Astrocyte (in vitro differentiated cells and primary cell): ENCODE results near the gene SHANK2. TPM values are rescaled to one million over a fixed set of nuclear protein-coding genes. Genes with fewer than 3 reads are reported as not detected.

Source experiments
- DNase-seq: peaks from one replicate; pipeline ENCODE4 v3.0.0-alpha.2; 2010; ENCODE audit warnings: low read depth
- FAIRE-seq: peaks from 2 replicates; lab custom pipeline; 2011; peaks lifted over from hg19 to GRCh38; lab: Jason Lieb, UNC
- H2AFZ ChIP-seq: 2 replicates; pipeline ENCODE4 v1.6.0; 2012; ENCODE audit warnings: low read depth, low read length, inconsistent platforms
- H3K27ac ChIP-seq: 2 replicates; pipeline ENCODE4 v1.5.1; 2011; ENCODE audit warnings: low read depth, low read length, inconsistent platforms
- H3K27me3 ChIP-seq: 2 replicates; pipeline ENCODE4 v1.6.0; 2011; ENCODE audit warnings: low read length, inconsistent platforms; ENCODE audit not compliant: insufficient read depth
- H3K36me3 ChIP-seq: 2 replicates; pipeline ENCODE4 v1.5.1; 2011; ENCODE audit warnings: low read length, inconsistent platforms; ENCODE audit not compliant: insufficient read depth
- H3K4me1 ChIP-seq: 2 replicates; pipeline ENCODE4 v1.5.1; 2011; ENCODE audit warnings: low read length, inconsistent platforms; ENCODE audit not compliant: insufficient read depth
- H3K4me2 ChIP-seq: 2 replicates; pipeline ENCODE4 v1.6.0; 2012; ENCODE audit warnings: low read length, inconsistent platforms
- H3K4me3 ChIP-seq: 2 replicates; pipeline ENCODE4 v1.5.1; 2011; ENCODE audit warnings: low read depth, mild to moderate bottlenecking, low read length, inconsistent platforms; ENCODE audit not compliant: insufficient read depth
- H3K79me2 ChIP-seq: 2 replicates; pipeline ENCODE4 v1.6.0; 2012; ENCODE audit warnings: mild to moderate bottlenecking, low read length, inconsistent platforms; ENCODE audit not compliant: insufficient read depth
- H3K9ac ChIP-seq: 2 replicates; pipeline ENCODE4 v1.6.0; 2012; ENCODE audit warnings: mild to moderate bottlenecking, low read length, inconsistent platforms
- H3K9me3 ChIP-seq: 2 replicates; pipeline ENCODE4 v1.5.1; 2012; ENCODE audit warnings: low read depth, mild to moderate bottlenecking, low read length, inconsistent platforms; ENCODE audit not compliant: insufficient read depth
- H4K20me1 ChIP-seq: 2 replicates; pipeline ENCODE4 v1.6.0; 2012; ENCODE audit warnings: low read length, inconsistent platforms; ENCODE audit not compliant: insufficient read depth
- H3K27ac Mint-ChIP-seq: one replicate; pipeline ENCODE4 v1.8.0; 2021; ENCODE audit warnings: mild to moderate bottlenecking, mixed read lengths; ENCODE audit not compliant: unreplicated experiment
- H3K27me3 Mint-ChIP-seq: one replicate; pipeline ENCODE4 v1.8.0; 2021; ENCODE audit warnings: low read depth, mixed read lengths; ENCODE audit not compliant: unreplicated experiment
- H3K36me3 Mint-ChIP-seq: one replicate; pipeline ENCODE4 v1.8.0; 2021; ENCODE audit warnings: low read depth, mixed read lengths; ENCODE audit not compliant: unreplicated experiment
- H3K4me1 Mint-ChIP-seq: one replicate; pipeline ENCODE4 v1.8.0; 2021; ENCODE audit warnings: low read depth, mixed read lengths; ENCODE audit not compliant: unreplicated experiment
- H3K4me3 Mint-ChIP-seq: one replicate; pipeline ENCODE4 v1.8.0; 2021; ENCODE audit warnings: mild to moderate bottlenecking, moderate library complexity, mixed read lengths; ENCODE audit not compliant: unreplicated experiment
- H3K9me3 Mint-ChIP-seq: one replicate; pipeline ENCODE4 v1.8.0; 2021; ENCODE audit warnings: mild to moderate bottlenecking, mixed read lengths; ENCODE audit not compliant: unreplicated experiment
- CTCF ChIP-seq: IDR thresholded peaks from 2 replicates; pipeline ENCODE4 v1.5.1; 2011; ENCODE audit warnings: low read depth, mild to moderate bottlenecking, inconsistent platforms, low read length, moderate library complexity; ENCODE audit not compliant: insufficient read depth
- EZH2 ChIP-seq: IDR thresholded peaks from 2 replicates; pipeline ENCODE4 v1.6.1; 2012; ENCODE audit warnings: mild to moderate bottlenecking, low read length, inconsistent platforms; ENCODE audit not compliant: insufficient read depth
- total RNA-seq: library from RNA; stranded (reverse); gene quantifications from 2 replicates; pipeline ENCODE4 v1.2.1, GENCODE V29; 2021

The SHANK2 gene
- total RNA-seq, 1 donor from 2014 or later: 10.1 TPM

GRCh38 chr11:71211631-71212030 is 40.7 kb downstream of the SHANK2 start:
- Histone ChIP-seq H3K9me3 (peaks cover 8% of the 10 kb centered on the region), H4K20me1 (no peaks in the 10 kb centered on the region), H2AFZ (no peak overlapping the region), H3K79me2 (no peaks in the 10 kb centered on the region), H3K36me3 (no peaks in the 10 kb centered on the region), H3K27ac (no peak overlapping the region), H3K4me1 (no peaks in the 10 kb centered on the region), H3K9ac (no peak overlapping the region), H3K4me3 (no peak overlapping the region), H3K27me3 (no peaks in the 10 kb centered on the region), H3K4me2 (no peak overlapping the region)
- TF ChIP-seq CTCF: no peak
- TF ChIP-seq EZH2: no peak
- Mint-ChIP-seq H3K27ac (no peak overlapping the region), H3K4me3 (no peak overlapping the region), H3K4me1 (no peaks in the 10 kb centered on the region), H3K27me3 (peaks cover 20% of the 10 kb centered on the region), H3K36me3 (peaks cover 11% of the 10 kb centered on the region), H3K9me3 (no peaks in the 10 kb centered on the region)
- FAIRE-seq (no peak), DNase-seq (no peak)

GRCh38 chr11:71210861-71211260 is 41.5 kb downstream of the SHANK2 start:
- Histone ChIP-seq H2AFZ (no peak overlapping the region), H3K4me2 (no peak overlapping the region), H3K4me1 (no peaks in the 10 kb centered on the region), H3K27me3 (no peaks in the 10 kb centered on the region), H3K27ac (no peak overlapping the region), H3K79me2 (no peaks in the 10 kb centered on the region), H3K4me3 (no peak overlapping the region), H3K36me3 (no peaks in the 10 kb centered on the region), H3K9me3 (peaks cover 8% of the 10 kb centered on the region), H4K20me1 (no peaks in the 10 kb centered on the region), H3K9ac (no peak overlapping the region)
- Mint-ChIP-seq H3K27ac (no peak overlapping the region), H3K27me3 (peaks cover 20% of the 10 kb centered on the region), H3K4me3 (no peak overlapping the region), H3K9me3 (no peaks in the 10 kb centered on the region), H3K36me3 (peaks cover 7% of the 10 kb centered on the region), H3K4me1 (no peaks in the 10 kb centered on the region)
- no peak for DNase-seq
- no peak for FAIRE-seq
- TF ChIP-seq EZH2 (no peak), CTCF (no peak)

GRCh38 chr11:71209656-71210055 is 42.7 kb downstream of the SHANK2 start:
- H3K4me1 Mint-ChIP-seq: no peaks in the 10 kb centered on the region
- H3K9me3 Mint-ChIP-seq: no peaks in the 10 kb centered on the region
- H3K27me3 Mint-ChIP-seq: peaks cover 25% of the 10 kb centered on the region
- H3K4me3 ChIP-seq: no peak overlapping the region
- H3K4me1 ChIP-seq: no peaks in the 10 kb centered on the region
- H3K79me2 ChIP-seq: no peaks in the 10 kb centered on the region
- no peaks in the 10 kb centered on the region for H3K27me3 ChIP-seq
- DNase-seq (no peak), FAIRE-seq (no peak)
- H2AFZ ChIP-seq: no peak overlapping the region
- H3K36me3 Mint-ChIP-seq: peaks cover 4% of the 10 kb centered on the region
- peaks cover 8% of the 10 kb centered on the region for H3K9me3 ChIP-seq
- H3K27ac Mint-ChIP-seq: no peak overlapping the region
- H3K9ac ChIP-seq: no peak overlapping the region
- no peaks in the 10 kb centered on the region for H3K36me3 ChIP-seq
- TF ChIP-seq CTCF (no peak), EZH2 (no peak)
- no peak overlapping the region for H3K27ac ChIP-seq
- H4K20me1 ChIP-seq: no peaks in the 10 kb centered on the region
- H3K4me3 Mint-ChIP-seq: no peak overlapping the region
- no peak overlapping the region for H3K4me2 ChIP-seq
